Measurements from ENCODE around the gene APC2.

- TF ChIP-seq EZH2 (IDR thresholded peaks at IDR 0.05; ENCODE audit: low read length) (no peak), CTCF (optimal IDR thresholded peaks at IDR 0.05 in 1 of 3, IDR thresholded peaks at IDR 0.05 in 1 of 3, conservative IDR thresholded peaks at IDR 0.05 in 1 of 3; ENCODE audit: extremely low read depth in 1 of 3, insufficient read depth in 2 of 3, low read length in 3 of 3) (no peak)
Measured at GRCh38 chr19:1407528-1408299, 42.2 kb upstream of the APC2 start, which contains the start of gene DAZAP1.
